HL-60 (cell line): ENCODE measurements around the gene CALML6.

Experiments
- GABPA ChIP-seq: IDR thresholded peaks from 2 replicates; pipeline ENCODE4 v1.6.1; 2012; ENCODE audit warnings: low read depth
- POLR2AphosphoS5 ChIP-seq: IDR thresholded peaks from 2 replicates; pipeline ENCODE4 v1.6.1; 2012; ENCODE audit warnings: low read depth
- REST ChIP-seq: IDR thresholded peaks from 2 replicates; pipeline ENCODE4 v1.6.1; 2012; ENCODE audit warnings: low read depth; ENCODE audit not compliant: insufficient replicate concordance
- SPI1 ChIP-seq: IDR thresholded peaks from 2 replicates; pipeline ENCODE4 v1.6.1; 2012; ENCODE audit warnings: low read depth, mild to moderate bottlenecking, borderline replicate concordance
- TF ChIP-seq, protein P1 (sequence below): IDR thresholded peaks from one replicate; pipeline ENCODE4 v1.5.1; 2011; ENCODE audit warnings: low read length, control low read depth, inconsistent platforms; ENCODE audit not compliant: insufficient read depth

DNA sequence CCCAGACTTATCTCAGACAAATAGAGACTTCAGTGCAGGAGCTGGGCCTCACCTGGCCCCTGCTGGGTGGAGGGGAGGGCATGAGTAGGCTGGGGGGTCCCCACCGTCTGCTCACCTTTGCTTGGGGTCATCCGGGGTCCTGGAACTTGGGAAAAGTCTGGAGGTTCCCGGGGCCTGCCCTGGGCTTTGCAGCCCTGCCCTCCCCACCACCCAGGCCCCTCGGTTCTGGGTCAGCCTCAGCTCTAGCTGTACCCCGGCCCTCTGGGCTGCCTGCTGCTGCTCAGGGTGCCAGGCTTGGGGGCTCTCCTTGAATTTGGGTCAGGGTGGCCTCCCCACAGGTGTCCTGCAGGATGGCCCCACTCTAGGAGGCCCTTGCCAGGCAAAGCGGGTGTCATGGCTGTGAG lies 6.4 kb downstream of the CALML6 start:
- TF ChIP-seq, protein P1, sequence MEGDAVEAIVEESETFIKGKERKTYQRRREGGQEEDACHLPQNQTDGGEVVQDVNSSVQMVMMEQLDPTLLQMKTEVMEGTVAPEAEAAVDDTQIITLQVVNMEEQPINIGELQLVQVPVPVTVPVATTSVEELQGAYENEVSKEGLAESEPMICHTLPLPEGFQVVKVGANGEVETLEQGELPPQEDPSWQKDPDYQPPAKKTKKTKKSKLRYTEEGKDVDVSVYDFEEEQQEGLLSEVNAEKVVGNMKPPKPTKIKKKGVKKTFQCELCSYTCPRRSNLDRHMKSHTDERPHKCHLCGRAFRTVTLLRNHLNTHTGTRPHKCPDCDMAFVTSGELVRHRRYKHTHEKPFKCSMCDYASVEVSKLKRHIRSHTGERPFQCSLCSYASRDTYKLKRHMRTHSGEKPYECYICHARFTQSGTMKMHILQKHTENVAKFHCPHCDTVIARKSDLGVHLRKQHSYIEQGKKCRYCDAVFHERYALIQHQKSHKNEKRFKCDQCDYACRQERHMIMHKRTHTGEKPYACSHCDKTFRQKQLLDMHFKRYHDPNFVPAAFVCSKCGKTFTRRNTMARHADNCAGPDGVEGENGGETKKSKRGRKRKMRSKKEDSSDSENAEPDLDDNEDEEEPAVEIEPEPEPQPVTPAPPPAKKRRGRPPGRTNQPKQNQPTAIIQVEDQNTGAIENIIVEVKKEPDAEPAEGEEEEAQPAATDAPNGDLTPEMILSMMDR, result no peak
- TF ChIP-seq POLR2AphosphoS5, result no peak
- TF ChIP-seq REST, result no peak
- no peak for TF ChIP-seq GABPA
- no peak for TF ChIP-seq SPI1
